ENCODE measurements around the gene CPSF7.
A peak's percentile ranks its signal among the peaks of the same experiment; 100 is the strongest.
"Not testable (repeated sequence)": the region's sequence is repeated elsewhere in the genome, so short reads cannot be mapped to it uniquely, and the experiment has no call there.

CPSF7 gene

GRCh38 chr11:61439615-61440014 is 9.8 kb upstream of the CPSF7 start:
- no peak for DNase-seq (ENCODE audit: low read depth in 2 of 2)

- DNase-seq (ENCODE audit: low read depth in 2 of 2): no peak
Measured at GRCh38 chr11:61437496-61437895, 7.7 kb upstream of the CPSF7 start.

- not testable (repeated sequence) for DNase-seq (ENCODE audit: low read depth in 2 of 2)
Measured at GRCh38 chr11:61430839-61431238, 1.1 kb upstream of the CPSF7 start.

GRCh38 chr11:61429346-61429690 is 457 bp downstream of the CPSF7 start:
- DNase-seq (ENCODE audit: low read depth in 2 of 2): peak; percentile 10 to 13

- no peak for DNase-seq (ENCODE audit: low read depth in 2 of 2)
Measured at GRCh38 chr11:61425367-61426131, 4.2 kb downstream of the CPSF7 start.

- DNase-seq (ENCODE audit: low read depth in 2 of 2): no peak
Measured at GRCh38 chr11:61422226-61422625, 7.5 kb downstream of the CPSF7 start.

GRCh38 chr11:61418136-61418535 is 11.6 kb downstream of the CPSF7 start:
- no peak for DNase-seq (ENCODE audit: low read depth in 2 of 2)

GRCh38 chr11:61417670-61418069 is 12.1 kb downstream of the CPSF7 start:
- DNase-seq (ENCODE audit: low read depth in 2 of 2): no peak

- DNase-seq (ENCODE audit: low read depth in 2 of 2): no peak
Measured at GRCh38 chr11:61416941-61417340, 12.8 kb downstream of the CPSF7 start.

GRCh38 chr11:61415381-61415780 is 14.4 kb downstream of the CPSF7 start:
- DNase-seq (ENCODE audit: low read depth in 2 of 2): no peak

- DNase-seq (ENCODE audit: low read depth in 2 of 2): no peak
Measured at GRCh38 chr11:61414547-61414946, 15.2 kb downstream of the CPSF7 start.

- no peak for DNase-seq (ENCODE audit: low read depth in 2 of 2)
Measured at GRCh38 chr11:61413496-61413895, 16.3 kb downstream of the CPSF7 start.

- no peak for DNase-seq (ENCODE audit: low read depth in 2 of 2)
Measured at GRCh38 chr11:61411589-61411988, 18.2 kb downstream of the CPSF7 start.

- no peak for DNase-seq (ENCODE audit: low read depth in 2 of 2)
Measured at GRCh38 chr11:61406991-61407728, 22.6 kb downstream of the CPSF7 start.

GRCh38 chr11:61406067-61406466 is 23.7 kb downstream of the CPSF7 start:
- DNase-seq (ENCODE audit: low read depth in 2 of 2): no peak

GRCh38 chr11:61404641-61405040 is 25.1 kb downstream of the CPSF7 start:
- no peak for DNase-seq (ENCODE audit: low read depth in 2 of 2)

GRCh38 chr11:61404103-61404502 is 25.7 kb downstream of the CPSF7 start:
- no peak for DNase-seq (ENCODE audit: low read depth in 2 of 2)

GRCh38 chr11:61403658-61404057 is 26.1 kb downstream of the CPSF7 start:
- DNase-seq (ENCODE audit: low read depth in 2 of 2): no peak

- DNase-seq (ENCODE audit: low read depth in 2 of 2): no peak
Measured at GRCh38 chr11:61401573-61401972, 28.2 kb downstream of the CPSF7 start.

GRCh38 chr11:61401173-61401572 is 28.6 kb downstream of the CPSF7 start:
- no peak for DNase-seq (ENCODE audit: low read depth in 2 of 2)

GRCh38 chr11:61392981-61393595 is 36.7 kb downstream of the CPSF7 start:
- DNase-seq (ENCODE audit: low read depth in 2 of 2): no peak

GRCh38 chr11:61390161-61390560 is 39.6 kb downstream of the CPSF7 start:
- no peak for DNase-seq (ENCODE audit: low read depth in 2 of 2)
